H1 (cell line): Measurements from ENCODE around the gene ARHGAP8. TPM values are rescaled to one million over a fixed set of nuclear protein-coding genes. Genes with fewer than 3 reads are reported as not detected.

ENCODE experiments used
- CTCF ChIA-PET: fragments of 300-600 bp; sonication (Branson Sonifier 250); formaldehyde crosslinking; loops from one replicate; lab custom pipeline; 2021; ENCODE audit not compliant: partially characterized antibody; lab: Charles Lee
- POLR2A ChIA-PET: fragments of 300-600 bp; sonication (Branson Sonifier 250); formaldehyde crosslinking; loops from one replicate; lab custom pipeline; 2021; ENCODE audit warnings: inconsistent platforms; ENCODE audit not compliant: partially characterized antibody; lab: Charles Lee
- DNase-seq, 2 experiments: peaks; one replicate each; pipeline versions ENCODE4 v3.0.0 to v3.0.0-alpha.2; 2010 to 2022; ENCODE audit warnings: low spot score in 2 of 2, low read depth in 1 of 2, mixed read lengths in 1 of 2
- FAIRE-seq: peaks from 2 replicates; lab custom pipeline; 2011; peaks lifted over from hg19 to GRCh38; lab: Jason Lieb, UNC
- H2AFZ ChIP-seq: 2 replicates; pipeline ENCODE4 v1.8.1; 2012; ENCODE audit warnings: low read length, inconsistent platforms
- H2AK5ac ChIP-seq: 2 replicates; pipeline ENCODE4 v1.6.1; 2013; ENCODE audit warnings: low read depth, low read length
- H2BK120ac ChIP-seq: replicated peaks from 2 replicates; pipeline ENCODE3; 2013; ENCODE audit warnings: low read depth, low read length, inconsistent platforms
- H2BK12ac ChIP-seq: 2 replicates; pipeline ENCODE4 v1.6.1; 2013; ENCODE audit warnings: low read depth, low read length
- H2BK15ac ChIP-seq: 2 replicates; pipeline ENCODE4 v1.6.1; 2013; ENCODE audit warnings: low read length
- H2BK20ac ChIP-seq: 2 replicates; pipeline ENCODE4 v1.6.1; 2013; ENCODE audit warnings: low read length
- H2BK5ac ChIP-seq: 2 replicates; pipeline ENCODE4 v1.6.1; 2013; ENCODE audit warnings: low read depth, low read length
- H3K14ac ChIP-seq: 2 replicates; pipeline ENCODE4 v1.6.1; 2013; ENCODE audit warnings: inconsistent platforms; ENCODE audit not compliant: insufficient read length
- H3K18ac ChIP-seq: 2 replicates; pipeline ENCODE4 v1.6.1; 2013; ENCODE audit warnings: low read length; ENCODE audit errors: extremely low read depth
- H3K23ac ChIP-seq: 2 replicates; pipeline ENCODE4 v1.6.1; 2013; ENCODE audit warnings: inconsistent platforms; ENCODE audit not compliant: insufficient read length
- H3K23me2 ChIP-seq: 2 replicates; pipeline ENCODE4 v1.6.1; 2013; ENCODE audit warnings: low read depth, low read length
- H3K27ac ChIP-seq: 2 replicates; pipeline ENCODE4 v1.6.1; 2011; ENCODE audit warnings: low read depth, low read length, inconsistent platforms
- H3K27me3 ChIP-seq, 4 experiments: replicated peaks in 1 of 4; 1 replicate in 1 of 4; 2 replicates in 3 of 4; pipeline versions ENCODE4 v1.6.1 to v1.8.1; 2011 to 2013; ENCODE audit warnings: low read length in 3 of 4, mild to moderate bottlenecking in 3 of 4, inconsistent platforms in 2 of 4, mixed read lengths in 2 of 4, moderate library complexity in 1 of 4; ENCODE audit not compliant: control insufficient read depth in 3 of 4, insufficient read depth in 3 of 4; ENCODE audit errors: extremely low read depth in 1 of 4
- H3K36me3 ChIP-seq, 4 experiments: 2 replicates each; pipeline versions ENCODE4 v1.6.1 to v1.8.1; 2011 to 2013; ENCODE audit warnings: mild to moderate bottlenecking in 4 of 4, low read length in 3 of 4, moderate library complexity in 2 of 4, control low read depth in 1 of 4, inconsistent platforms in 1 of 4; ENCODE audit not compliant: insufficient read depth in 4 of 4, control insufficient read depth in 2 of 4
- H3K4ac ChIP-seq: replicated peaks from 2 replicates; pipeline ENCODE3; 2013; ENCODE audit warnings: low read length, low read depth, mixed read lengths, inconsistent platforms; ENCODE audit not compliant: insufficient read length
- H3K4me1 ChIP-seq, 4 experiments: replicated peaks in 1 of 4; 1 replicate in 1 of 4; 2 replicates in 3 of 4; pipeline versions ENCODE4 v1.6.1 to v1.8.1; 2011 to 2013; ENCODE audit warnings: low read length in 3 of 4, inconsistent platforms in 2 of 4, mixed read lengths in 1 of 4; ENCODE audit not compliant: insufficient read depth in 4 of 4, control insufficient read depth in 3 of 4
- H3K4me2 ChIP-seq, 2 experiments: 2 replicates each; pipeline versions ENCODE4 v1.6.1 to v1.8.1; 2011 to 2013; ENCODE audit warnings: low read depth in 2 of 2, low read length in 2 of 2, control low read depth in 1 of 2, inconsistent platforms in 1 of 2, mild to moderate bottlenecking in 1 of 2; ENCODE audit not compliant: insufficient read depth in 1 of 2
- H3K4me3 ChIP-seq, 4 experiments: fragments of 200-600, 300-600 bp in 1 of 4; sonication (generic), shearing (Covaris generic), sonication (Bioruptor Twin) in 1 of 4; 2 replicates each; pipeline versions ENCODE4 v1.5.1 to v1.8.1; 2011 to 2016; ENCODE audit warnings: low read length in 4 of 4, low read depth in 3 of 4, control low read depth in 2 of 4, inconsistent platforms in 2 of 4, mild to moderate bottlenecking in 2 of 4, mixed read lengths in 1 of 4, moderate library complexity in 1 of 4; ENCODE audit not compliant: insufficient read depth in 2 of 4; ENCODE audit errors: extremely low read depth in 1 of 4
- H3K56ac ChIP-seq: replicated peaks from 2 replicates; pipeline ENCODE3; 2013; ENCODE audit warnings: low read depth, mild to moderate bottlenecking, mixed read lengths, low read length, inconsistent platforms; ENCODE audit not compliant: insufficient read length
- H3K79me1 ChIP-seq: 2 replicates; pipeline ENCODE4 v1.6.1; 2013; ENCODE audit warnings: low read depth, low read length, control low read depth
- H3K79me2 ChIP-seq, 2 experiments: 2 replicates each; pipeline versions ENCODE4 v1.6.1 to v1.8.1; 2012 to 2013; ENCODE audit warnings: low read length in 2 of 2, mild to moderate bottlenecking in 2 of 2, inconsistent platforms in 1 of 2; ENCODE audit not compliant: insufficient read depth in 2 of 2, control insufficient read depth in 1 of 2
- H3K9ac ChIP-seq, 4 experiments: replicated peaks in 1 of 4; 1 replicate in 1 of 4; 2 replicates in 3 of 4; pipeline versions ENCODE4 v1.6.1 to v1.8.1; 2011 to 2013; ENCODE audit warnings: low read depth in 3 of 4, low read length in 3 of 4, control low read depth in 2 of 4, mild to moderate bottlenecking in 2 of 4, moderate library complexity in 2 of 4, inconsistent platforms in 1 of 4; ENCODE audit errors: extremely low read depth in 1 of 4
- H3K9me3 ChIP-seq, 2 experiments: 2 replicates each; pipeline versions ENCODE4 v1.6.1 to v1.8.1; 2012 to 2013; ENCODE audit warnings: mild to moderate bottlenecking in 2 of 2, moderate library complexity in 2 of 2, control low read depth in 1 of 2, inconsistent platforms in 1 of 2, low read depth in 1 of 2, low read length in 1 of 2, mixed read lengths in 1 of 2; ENCODE audit not compliant: insufficient read depth in 2 of 2
- H4K20me1 ChIP-seq, 2 experiments: replicated peaks in 1 of 2; 2 replicates each; pipeline versions ENCODE3 to v1.8.1; 2011 to 2013; ENCODE audit warnings: inconsistent platforms in 2 of 2, low read length in 2 of 2, mild to moderate bottlenecking in 1 of 2; ENCODE audit not compliant: insufficient read depth in 2 of 2, control insufficient read depth in 1 of 2
- H4K5ac ChIP-seq: 2 replicates; pipeline ENCODE4 v1.6.1; 2013; ENCODE audit warnings: low read length, low read depth, mixed read lengths, inconsistent platforms; ENCODE audit not compliant: insufficient read length
- H4K8ac ChIP-seq: 2 replicates; pipeline ENCODE4 v1.8.0; 2013; ENCODE audit warnings: mild to moderate bottlenecking, moderate library complexity, low read length, inconsistent platforms; ENCODE audit not compliant: insufficient read depth; ENCODE audit errors: extremely low read depth
- H4K91ac ChIP-seq: replicated peaks from 2 replicates; pipeline ENCODE3; 2013; ENCODE audit warnings: low read length, mixed read lengths, inconsistent platforms; ENCODE audit not compliant: insufficient read length
- WGBS, 2 experiments: shearing (Covaris generic) in 1 of 2; methylation state at CpG; one replicate each; pipeline versions ENCODE4 v1.1.6 to v1.1.7; 2013 to 2015; ENCODE audit warnings: low lambda C conversion rate in 2 of 2, mixed read lengths in 2 of 2, inconsistent platforms in 1 of 2, low coverage in 1 of 2, missing lambda C conversion rate in 1 of 2; ENCODE audit not compliant: insufficient replicate concordance in 2 of 2, insufficient coverage in 1 of 2, insufficient read length in 1 of 2; ENCODE audit errors: extremely low coverage in 1 of 2, missing lambda C conversion rate in 1 of 2; 5-methylcytosine and 5-hydroxymethylcytosine counted together
- polyA plus RNA-seq, 7 experiments: library from polyadenylated mRNA; depleted of rRNA in 3 of 7; stranded (reverse) in 5 of 7; unstranded in 2 of 7; fragments of >200 nt in 5 of 7; fragments of 200-250 nt in 2 of 7; gene quantifications; 1 replicate in 5 of 7; 2 replicates in 1 of 7; 4 replicates in 1 of 7; pipeline versions ENCODE4 v1.2.1 to v1.2.3, GENCODE V29; 2011 to 2013; ENCODE audit warnings: missing spikeins in 2 of 7, mixed read lengths in 2 of 7
- total RNA-seq: library from RNA; stranded (reverse); fragmentation: NEBNext Ultra II Directional; extraction: Animal tissue kit (Norgen Biotek cat#: 25700); gene quantifications from 2 replicates; pipeline ENCODE4 v1.2.1, GENCODE V29; 2021

The ARHGAP8 gene
- total and polyA plus RNA-seq, 2 of the 8 experiments (the other 6 are each of a cell fraction or from before 2014, with no cell fraction given): 35.6 to 47.7 TPM

GRCh38 chr22:44891791-44892190, 139.4 kb downstream of the ARHGAP8 start:
- H3K79me2 ChIP-seq: no peaks in the 10 kb centered on the region
- peaks cover 6 to 26% (median 10%) of the 10 kb centered on the region in 4 experiments; a peak in 5 of 8 replicates for H3K36me3 ChIP-seq
- H3K23ac ChIP-seq: no peak overlapping the region
- no peak overlapping the region for H3K14ac ChIP-seq
- H2AFZ ChIP-seq: no peak overlapping the region
- FAIRE-seq (no peak), DNase-seq (no peak)
- no peak overlapping the region for H3K4me2 ChIP-seq
- no peaks in the 10 kb centered on the region for H3K9me3 ChIP-seq
- no peak overlapping the region for H3K56ac ChIP-seq
- H3K4me1 ChIP-seq: peaks cover 0 to 13% (median 9%) of the 10 kb centered on the region in 4 experiments; a peak in 5 of 7 replicates
- no peak overlapping the region for H4K5ac ChIP-seq
- no peak overlapping the region for H2BK20ac ChIP-seq
- H3K79me1 ChIP-seq: no peaks in the 10 kb centered on the region; the same call in 1 of the 2 replicates
- no peak overlapping the region for H3K18ac ChIP-seq
- H2BK120ac ChIP-seq: no peak overlapping the region
- no peak overlapping the region for H3K4me3 ChIP-seq
- H4K20me1 ChIP-seq: peaks cover 0 to 10% of the 10 kb centered on the region in 2 experiments
- H2BK15ac ChIP-seq: no peak overlapping the region
- 90% methylated on average over 11 of the region's 11 CpGs; no CpG with 5 or more reads in 1 of the 2 experiments for WGBS, 2 experiments
- ChIA-PET POLR2A (interaction anchor here (1.1 kb wide), 1 partner anchor 14 kb away, joined by 3 read pairs; no protein-coding TSS in a partner anchor), CTCF (no interaction called here)
- H2BK5ac ChIP-seq: no peak overlapping the region
- no peak overlapping the region for H4K91ac ChIP-seq
- H2BK12ac ChIP-seq: no peak overlapping the region
- H4K8ac ChIP-seq: no peak overlapping the region
- H3K9ac ChIP-seq: no peak overlapping the region
- no peak overlapping the region for H3K4ac ChIP-seq
- H3K23me2 ChIP-seq: no peaks in the 10 kb centered on the region
- no peak overlapping the region for H3K27ac ChIP-seq
- H3K27me3 ChIP-seq: no peaks in the 10 kb centered on the region
- no peak overlapping the region for H2AK5ac ChIP-seq
